HepG2 (cell line): ENCODE results near the gene FNDC10.

Experiments
- CBX2 ChIP-seq, 2 experiments: fragments of 200-600 bp in 1 of 2; sonication (generic); formaldehyde crosslinking in 1 of 2; IDR thresholded peaks; 2 replicates each; pipeline versions ENCODE4 v1.7.0 to v1.8.1; 2018 to 2022; ENCODE audit warnings: low read depth in 2 of 2, low read length in 1 of 2, mild to moderate bottlenecking in 1 of 2, missing genetic modification reagents in 1 of 2
- CEBPZ ChIP-seq: IDR thresholded peaks from 2 replicates; pipeline ENCODE4 v1.6.1; 2012; ENCODE audit warnings: low read length, improper control_type of control experiment
- CTCF ChIP-seq: sonication (generic); formaldehyde crosslinking; IDR thresholded peaks from 2 replicates; pipeline ENCODE4 v1.5.0; 2020; ENCODE audit warnings: mild to moderate bottlenecking, missing genetic modification reagents, moderate library complexity
- FOXM1 ChIP-seq: sonication (generic); formaldehyde crosslinking; IDR thresholded peaks from 2 replicates; pipeline ENCODE4 v1.5.0; 2020; ENCODE audit warnings: missing genetic modification reagents
- GABPA ChIP-seq, 2 experiments: IDR thresholded peaks; 2 replicates each; pipeline ENCODE4 v1.6.1; 2011 to 2016; ENCODE audit warnings: low read depth in 2 of 2, low read length in 1 of 2, missing biosample characterization in 1 of 2, missing genetic modification characterization in 1 of 2
- IKZF1 ChIP-seq: fragments of 450-650 bp; IDR thresholded peaks from 2 replicates; pipeline ENCODE4 v1.7.1; 2016
- MAF1 ChIP-seq: sonication (generic); formaldehyde crosslinking; IDR thresholded peaks from 2 replicates; pipeline ENCODE4 v1.5.0; 2020; ENCODE audit warnings: missing genetic modification reagents, borderline replicate concordance
- POLR2AphosphoS2 ChIP-seq: IDR thresholded peaks from 2 replicates; pipeline ENCODE4 v1.6.1; 2011; ENCODE audit warnings: low read depth, low read length, improper control_type of control experiment
- SRSF4 ChIP-seq: fragments of 200-400 bp; formaldehyde crosslinking; IDR thresholded peaks from one replicate; pipeline ENCODE4 v1.6.1; 2018; ENCODE audit warnings: mild to moderate bottlenecking, low read depth, low read length, moderate library complexity; ENCODE audit not compliant: poor library complexity, severe bottlenecking
- TOPORS ChIP-seq: sonication (generic); formaldehyde crosslinking; IDR thresholded peaks from 2 replicates; pipeline ENCODE4 v1.8.0; 2023; ENCODE audit warnings: mild to moderate bottlenecking, missing genetic modification reagents
- ZBTB39 ChIP-seq: sonication (generic); formaldehyde crosslinking; IDR thresholded peaks from 2 replicates; pipeline ENCODE4 v1.5.0; 2020; ENCODE audit warnings: missing genetic modification reagents
- ZNF20 ChIP-seq: sonication (generic); formaldehyde crosslinking; IDR thresholded peaks from 2 replicates; pipeline ENCODE4 v1.4.0; 2020; ENCODE audit warnings: mild to moderate bottlenecking, moderate library complexity, missing genetic modification reagents
- ZNF207 ChIP-seq: fragments of 450-650 bp; IDR thresholded peaks from 2 replicates; pipeline ENCODE4 v1.6.1; 2016; ENCODE audit warnings: antibody characterized with exemption, borderline replicate concordance
- ZZZ3 ChIP-seq: sonication (generic); formaldehyde crosslinking; IDR thresholded peaks from 2 replicates; pipeline ENCODE4 v1.4.0; 2020; ENCODE audit warnings: missing genetic modification reagents, mild to moderate bottlenecking, borderline replicate concordance

GRCh38 chr1:1569341-1569740 is 30.6 kb downstream of the FNDC10 start:
- TF ChIP-seq CBX2 (IDR thresholded peaks at IDR 0.05; ENCODE audit: low read depth, low read length) (no peak), CBX2 (CRISPR knock-in tag; IDR thresholded peaks at IDR 0.05; ENCODE audit: low read depth) (no peak), CEBPZ (no peak), CTCF (no peak), ZNF207 (no peak), POLR2AphosphoS2 (no peak), ZNF20 (CRISPR knock-in tag) (no peak), ZBTB39 (CRISPR knock-in tag) (no peak), ZZZ3 (CRISPR knock-in tag) (no peak), GABPA (IDR thresholded peaks at IDR 0.05; ENCODE audit: low read depth, low read length) (no peak), GABPA (CRISPR knock-in tag; IDR thresholded peaks at IDR 0.05; ENCODE audit: low read depth) (no peak), MAF1 (CRISPR knock-in tag) (no peak), TOPORS (CRISPR knock-in tag) (no peak), SRSF4 (no peak), FOXM1 (CRISPR knock-in tag) (no peak), IKZF1 (no peak)
